LNCaP clone FGC (cell line): ENCODE results near the gene ZNF747.

Experiments
- DNase-seq: peaks from one replicate; pipeline ENCODE4 v3.0.0-alpha.2; 2011; ENCODE audit warnings: low read depth
- H3K4me3 ChIP-seq: 2 replicates; pipeline ENCODE4 v1.5.1; 2011; ENCODE audit warnings: mild to moderate bottlenecking, low read depth, low read length, control low read depth
- CTCF ChIP-seq: IDR thresholded peaks from 2 replicates; pipeline ENCODE4 v1.5.1; 2012; ENCODE audit warnings: mild to moderate bottlenecking; ENCODE audit not compliant: control insufficient read depth, insufficient read depth; ENCODE audit errors: extremely low read depth

ZNF747 gene

GRCh38 chr16:30534368-30535105 is at the start of gene ZNF747:
Gene ZNF747, minus strand, starts transcription at chr16:30534858. Its CDS starts 179 bp downstream, at chr16:30534679.
- TF ChIP-seq CTCF, result no peak
- peak; percentile 76 for DNase-seq
- peak within 1 kb of the TSS; percentile 72 for H3K4me3 ChIP-seq

- TF ChIP-seq CTCF, result no peak
- no peak overlapping the region for H3K4me3 ChIP-seq
- DNase-seq, result no peak
Observed at GRCh38 chr16:30582611-30583340, 48.1 kb upstream of the ZNF747 start.

- TF ChIP-seq CTCF, result no peak
- no peak overlapping the region for H3K4me3 ChIP-seq
- no peak for DNase-seq
Observed at GRCh38 chr16:30581457-30581856, 46.8 kb upstream of the ZNF747 start.

- DNase-seq, result no peak
- TF ChIP-seq CTCF, result no peak
- no peak overlapping the region for H3K4me3 ChIP-seq
Observed at GRCh38 chr16:30574678-30575077, 40.0 kb upstream of the ZNF747 start.

GRCh38 chr16:30571445-30572322 is 37.0 kb upstream of the ZNF747 start, which contains the start of gene ZNF688:
Gene ZNF688, minus strand, starts transcription at chr16:30571714. Its CDS starts 85 bp downstream, at chr16:30571629.
- peak within 1 kb of the TSS; percentile 79 for H3K4me3 ChIP-seq
- peak; percentile 88 for DNase-seq
- no peak for TF ChIP-seq CTCF

GRCh38 chr16:30570636-30571444 is 36.2 kb upstream of the ZNF747 start:
- H3K4me3 ChIP-seq, result peak overlapping the region; percentile 79
- no peak for DNase-seq
- no peak for TF ChIP-seq CTCF
